GM18505 (cell line): ENCODE data around the gene LDLRAD3.

Source experiments
- ATAC-seq: cut with Tn5 transposase; IDR thresholded peaks from one replicate; pipeline ENCODE4 v1.9.1; 2021; ENCODE audit not compliant: unreplicated experiment
- POLR2A ChIP-seq: IDR thresholded peaks from 4 replicates; pipeline ENCODE4 v1.6.1; 2011; ENCODE audit warnings: borderline replicate concordance; ENCODE audit not compliant: insufficient read depth, insufficient read length; ENCODE audit errors: extremely low read depth

Gene LDLRAD3

DNA sequence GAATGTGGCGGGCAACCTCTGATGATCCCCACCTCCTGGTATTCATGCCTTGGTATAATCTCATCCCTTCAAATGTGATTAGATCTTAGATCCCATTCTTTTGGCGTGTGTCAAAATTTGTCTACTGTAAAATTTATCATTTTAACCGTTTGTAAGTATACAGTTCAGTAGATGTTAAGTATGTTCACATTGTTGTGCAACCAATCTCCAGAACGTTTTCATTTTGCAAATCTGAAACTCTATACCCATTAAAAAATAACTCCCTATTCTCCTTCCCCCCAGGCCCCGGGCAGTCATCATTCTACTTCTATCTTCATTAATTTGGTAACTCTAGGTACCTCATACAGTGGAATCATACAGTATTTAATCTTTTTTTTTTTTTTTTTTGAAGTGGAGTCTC lies 159.0 kb downstream of the LDLRAD3 start:
- no peak for TF ChIP-seq POLR2A
- no peak for ATAC-seq

DNA sequence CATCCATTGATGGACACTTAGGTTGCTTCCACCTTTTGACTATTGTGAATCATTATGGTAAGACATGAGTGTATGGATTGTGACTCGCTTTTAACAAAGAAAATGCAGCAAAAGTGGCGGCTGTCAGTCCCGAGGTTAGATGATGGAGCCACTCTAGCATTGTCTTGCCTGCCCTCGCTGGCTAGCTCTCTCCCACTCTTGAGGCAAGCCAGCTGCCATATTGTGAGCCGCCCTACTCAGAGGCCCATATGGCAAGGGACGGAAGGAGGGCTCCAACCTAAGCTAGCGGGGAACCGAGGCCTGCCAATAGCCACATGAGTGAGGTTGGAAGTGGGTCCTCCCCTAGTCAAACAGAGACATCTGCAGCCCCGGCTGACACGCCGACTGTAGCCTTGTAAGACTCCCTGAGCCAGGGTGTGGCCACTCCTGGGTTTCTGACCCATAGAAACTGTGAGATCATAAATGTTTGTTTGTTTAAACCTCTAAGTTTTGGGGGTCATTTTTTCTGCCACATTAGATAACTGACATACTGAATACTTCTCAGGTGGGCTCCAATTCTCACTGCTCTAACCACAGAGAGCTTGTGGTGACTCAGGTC lies 160.2 kb downstream of the LDLRAD3 start:
- ATAC-seq, result no peak
- no peak for TF ChIP-seq POLR2A

DNA sequence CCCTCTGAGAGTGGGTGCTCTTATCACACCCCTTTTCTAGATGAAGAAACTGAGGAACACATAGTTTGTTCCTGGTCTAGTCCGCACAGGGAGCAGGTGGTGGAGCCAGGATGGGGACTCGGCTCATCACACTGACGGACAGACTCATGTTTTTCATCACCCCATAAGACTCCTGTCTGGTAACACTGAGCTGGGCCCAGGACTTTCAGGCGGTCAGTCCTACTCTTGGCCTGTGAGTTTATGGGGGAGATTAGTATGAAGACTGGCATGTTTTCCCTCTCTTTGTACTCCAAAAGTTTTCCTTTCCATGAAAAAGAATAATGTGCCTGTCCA lies 160.8 kb downstream of the LDLRAD3 start:
- ATAC-seq, result no peak
- TF ChIP-seq POLR2A, result no peak

GRCh38 chr11:36105743-36106581 lies 162.1 kb downstream of the LDLRAD3 start:
- no peak for ATAC-seq
- TF ChIP-seq POLR2A, result no peak

DNA sequence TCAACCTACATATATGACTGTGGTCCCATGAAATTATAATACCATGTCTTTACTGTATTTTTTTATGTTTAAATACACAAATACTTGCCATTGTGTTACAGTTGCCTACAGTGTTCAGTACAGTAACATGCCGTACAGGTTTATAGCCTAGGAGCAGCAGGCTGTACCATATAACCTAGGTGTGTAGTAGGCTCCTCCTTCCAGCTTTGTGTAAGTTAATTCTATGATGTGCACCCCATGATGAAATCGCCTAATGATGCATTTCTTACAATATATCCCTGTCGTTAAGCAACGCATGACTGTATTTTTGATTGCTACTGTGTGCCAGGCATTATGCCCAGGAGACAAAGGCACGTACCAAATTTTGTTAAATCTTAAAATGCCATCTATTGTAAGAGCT lies 163.7 kb downstream of the LDLRAD3 start:
- no peak for ATAC-seq
- TF ChIP-seq POLR2A, result no peak

DNA sequence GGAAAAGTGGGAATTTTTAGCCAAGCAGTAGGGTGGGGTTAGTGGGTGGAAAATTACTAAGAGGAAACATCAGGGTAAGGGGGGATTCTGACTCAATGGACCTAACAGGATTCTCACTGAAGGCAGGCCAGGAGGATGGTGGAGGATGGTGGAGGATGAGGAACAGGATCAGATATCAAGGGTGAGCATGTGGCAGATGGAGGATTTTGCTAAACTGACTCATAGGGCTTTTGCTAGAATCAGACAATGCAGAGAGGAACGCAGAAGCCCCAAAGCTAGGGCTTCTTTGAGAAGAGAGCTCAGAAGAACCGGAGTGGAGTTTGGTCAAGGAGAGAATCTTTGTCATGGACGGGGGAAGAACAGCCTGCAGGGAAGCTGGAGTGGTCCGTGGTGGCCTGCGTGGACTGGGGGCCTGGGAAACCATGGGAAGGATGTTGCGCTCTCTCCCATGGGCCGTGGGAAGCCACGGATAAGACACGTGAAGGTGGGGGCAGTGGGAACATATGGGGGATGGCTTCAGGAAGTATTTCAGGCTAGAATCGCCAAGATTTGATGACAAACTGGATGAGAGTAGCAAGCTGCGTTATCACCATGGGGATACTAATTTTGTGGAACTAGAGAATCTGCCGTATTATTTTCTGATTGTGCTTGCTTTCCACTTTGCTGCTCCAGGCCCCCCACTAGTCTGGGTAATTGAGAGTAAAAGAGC lies 165.2 kb downstream of the LDLRAD3 start:
- no peak for ATAC-seq
- no peak for TF ChIP-seq POLR2A

- TF ChIP-seq POLR2A, result no peak
- no peak for ATAC-seq
Observed at GRCh38 chr11:36109590-36109849, 165.7 kb downstream of the LDLRAD3 start.

DNA sequence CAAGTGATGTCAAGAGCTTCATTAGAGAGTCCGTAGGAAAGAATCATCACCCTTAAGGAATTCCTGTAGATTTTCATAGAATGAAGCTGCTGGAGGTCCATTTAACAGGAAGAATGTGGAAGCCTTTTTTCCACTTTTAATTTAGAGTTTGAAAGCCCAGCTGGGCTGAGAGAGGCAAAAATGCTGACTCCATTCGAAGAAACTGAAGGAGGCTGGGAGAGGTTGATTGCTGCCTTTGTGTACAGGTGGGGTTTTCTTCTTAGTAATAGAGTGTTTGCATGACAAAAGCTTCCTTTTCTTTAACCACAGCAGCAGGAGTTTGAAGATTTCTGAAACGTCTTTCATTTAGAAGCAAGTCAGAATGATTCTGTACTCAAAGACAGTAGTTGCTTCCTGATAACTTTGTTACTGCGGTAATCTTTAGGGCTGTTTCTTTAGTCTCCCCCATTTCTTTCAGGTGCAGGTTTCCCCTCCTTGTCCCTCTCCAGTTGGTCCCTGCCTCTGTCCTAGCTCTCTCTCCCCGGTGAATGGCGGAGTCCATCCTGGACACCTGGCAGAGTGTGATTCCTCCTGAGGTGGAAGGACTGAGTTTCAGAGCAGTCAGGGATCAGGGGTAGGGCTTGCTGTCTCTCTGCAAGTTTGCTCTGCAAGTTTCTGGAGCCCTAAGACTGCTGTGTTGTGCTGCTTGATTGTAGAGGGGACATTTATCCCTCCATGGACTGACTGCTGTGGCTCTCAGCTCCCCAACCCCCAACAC lies 166.2 kb downstream of the LDLRAD3 start:
- no peak for TF ChIP-seq POLR2A
- ATAC-seq, result no peak

DNA sequence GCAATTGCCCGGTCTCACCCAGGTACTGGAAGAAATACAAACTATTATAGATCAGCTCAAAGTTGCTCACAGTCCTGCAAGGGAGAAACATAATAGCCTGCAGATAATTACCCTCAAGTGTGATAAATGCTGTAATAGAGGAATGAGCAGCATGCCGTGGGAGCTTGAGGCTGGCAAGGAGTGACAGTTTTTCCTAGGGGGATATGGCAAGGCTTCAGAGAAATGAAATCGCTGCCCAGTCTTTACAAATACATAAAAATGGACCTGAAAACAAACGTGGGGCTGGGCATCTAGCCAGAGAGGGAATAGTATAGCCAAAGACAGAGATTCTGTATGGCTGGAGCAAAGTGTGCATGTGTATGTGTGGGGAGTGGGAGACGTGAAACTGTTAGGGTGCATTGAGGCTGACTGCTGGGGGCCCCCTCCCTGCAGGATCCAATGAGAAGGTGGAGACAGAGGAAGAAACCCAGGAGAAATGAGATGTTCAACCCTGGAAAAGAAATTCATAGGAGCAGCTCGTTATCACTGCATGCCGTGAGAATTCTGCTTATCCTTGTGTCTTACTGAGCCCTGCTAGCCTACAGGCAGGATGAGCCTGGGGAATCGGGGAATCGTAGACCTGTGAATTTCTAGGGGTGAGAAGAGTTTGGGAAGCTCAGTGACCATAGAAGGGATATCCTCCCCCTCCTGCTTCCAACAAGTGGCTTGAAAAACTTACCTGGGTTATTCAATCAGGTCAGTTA lies 167.0 kb downstream of the LDLRAD3 start:
- no peak for TF ChIP-seq POLR2A
- ATAC-seq, result no peak

DNA sequence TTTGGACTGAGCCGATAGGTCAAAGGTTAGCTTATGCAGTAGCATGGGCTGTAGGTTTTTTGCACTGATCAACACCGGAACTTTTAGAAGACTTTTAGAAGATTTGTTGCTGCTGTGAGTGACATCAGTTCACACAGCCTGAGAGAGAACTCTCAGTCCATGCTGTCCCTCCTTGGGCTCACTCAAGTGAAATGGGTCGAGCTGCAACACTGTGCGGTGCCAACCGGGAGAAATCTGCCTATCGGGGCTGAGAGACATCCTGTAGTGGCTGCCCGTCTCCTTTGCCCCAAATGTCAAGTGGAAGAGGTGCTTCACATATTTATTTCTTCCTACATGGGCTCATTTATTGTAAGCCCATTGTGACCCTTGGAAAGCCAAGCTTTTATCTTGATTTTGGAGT lies 170.2 kb downstream of the LDLRAD3 start:
- no peak for TF ChIP-seq POLR2A
- no peak for ATAC-seq

- ATAC-seq, result no peak
- TF ChIP-seq POLR2A, result no peak
Observed at GRCh38 chr11:36115378-36115801, 171.5 kb downstream of the LDLRAD3 start.

DNA sequence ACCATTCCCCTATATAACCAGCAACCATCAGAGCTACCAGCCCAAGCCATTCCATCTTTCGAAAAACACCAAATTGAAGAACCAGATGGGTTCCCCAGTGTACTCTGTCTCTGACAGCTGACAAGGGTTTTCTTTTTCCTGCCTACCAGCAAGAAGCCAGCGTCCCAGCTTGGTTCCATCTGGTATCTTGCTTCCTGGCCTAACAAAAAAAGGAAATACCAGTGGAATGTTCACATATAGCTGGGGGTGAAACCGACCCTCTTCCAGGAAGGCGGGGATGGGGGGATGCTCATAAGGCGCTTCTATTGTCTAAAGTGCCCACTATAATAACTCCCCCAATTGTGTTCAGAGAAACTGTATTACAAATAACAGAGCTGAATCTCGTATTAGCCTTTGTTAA lies 172.3 kb downstream of the LDLRAD3 start:
- no peak for TF ChIP-seq POLR2A
- no peak for ATAC-seq

DNA sequence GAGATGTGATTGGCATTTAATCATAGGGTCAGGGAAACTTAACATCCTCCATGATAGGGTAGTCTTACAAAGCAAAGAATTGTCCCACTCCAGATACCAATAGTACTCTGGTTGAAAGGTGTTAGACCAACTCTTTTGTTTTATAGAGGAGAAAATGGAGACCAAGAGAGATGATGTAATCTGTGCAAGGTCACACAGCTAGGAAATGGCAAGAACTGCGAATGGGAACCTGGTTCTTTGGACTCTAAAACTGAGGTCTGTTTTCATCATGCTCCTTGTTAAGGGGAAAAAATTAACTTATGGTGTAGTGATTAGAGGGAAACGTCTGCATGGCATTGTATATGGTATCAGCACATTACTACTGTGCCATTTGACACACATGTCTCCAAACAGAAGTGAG lies 174.2 kb downstream of the LDLRAD3 start:
- no peak for ATAC-seq
- TF ChIP-seq POLR2A, result no peak
